ENCODE results near the gene TFAP2E.
A peak's percentile ranks its signal among the peaks of the same experiment; 100 is the strongest.

TFAP2E gene

GRCh38 chr1:35557611-35558373 is 15.3 kb upstream of the TFAP2E start, which contains the start of gene NCDN:
TSS of gene NCDN (plus strand) at chr1:35557799. CDS start at chr1:35558191, 392 bp downstream.
- no peaks in the 10 kb centered on the region for H3K27me3 ChIP-seq
- peak within 1 kb of the TSS; percentile 97 for H3K27ac ChIP-seq
- peak within 1 kb of the TSS; percentile 84 to 96 for H3K4me3 ChIP-seq (ENCODE audit: low read depth in 1 of 2, low read length in 1 of 2)
- peaks cover 43 to 52% of the 10 kb centered on the region in 2 experiments for H3K4me1 ChIP-seq (ENCODE audit: control insufficient read depth in 1 of 2, insufficient read depth in 1 of 2, low read depth in 1 of 2, low read length in 1 of 2)
- TF ChIP-seq CTCF (IDR thresholded peaks at IDR 0.05) = peak; percentile 20
- peaks cover 9% of the 10 kb centered on the region for H3K36me3 ChIP-seq
- no peaks in the 10 kb centered on the region for H3K9me3 ChIP-seq

- TF ChIP-seq CTCF (IDR thresholded peaks at IDR 0.05) = no peak
- no peaks in the 10 kb centered on the region for H3K27me3 ChIP-seq
- no peaks in the 10 kb centered on the region for H3K9me3 ChIP-seq
- peaks cover 4% of the 10 kb centered on the region for H3K36me3 ChIP-seq
- H3K4me1 ChIP-seq (ENCODE audit: control insufficient read depth in 1 of 2, insufficient read depth in 1 of 2, low read depth in 1 of 2, low read length in 1 of 2) = peaks cover 50 to 61% of the 10 kb centered on the region in 2 experiments
- H3K27ac ChIP-seq = peak overlapping the region; percentile 97
- peak overlapping the region; percentile 84 to 96 for H3K4me3 ChIP-seq (ENCODE audit: low read depth in 1 of 2, low read length in 1 of 2)
Measured at GRCh38 chr1:35558374-35559316, 14.5 kb upstream of the TFAP2E start.

DNA sequence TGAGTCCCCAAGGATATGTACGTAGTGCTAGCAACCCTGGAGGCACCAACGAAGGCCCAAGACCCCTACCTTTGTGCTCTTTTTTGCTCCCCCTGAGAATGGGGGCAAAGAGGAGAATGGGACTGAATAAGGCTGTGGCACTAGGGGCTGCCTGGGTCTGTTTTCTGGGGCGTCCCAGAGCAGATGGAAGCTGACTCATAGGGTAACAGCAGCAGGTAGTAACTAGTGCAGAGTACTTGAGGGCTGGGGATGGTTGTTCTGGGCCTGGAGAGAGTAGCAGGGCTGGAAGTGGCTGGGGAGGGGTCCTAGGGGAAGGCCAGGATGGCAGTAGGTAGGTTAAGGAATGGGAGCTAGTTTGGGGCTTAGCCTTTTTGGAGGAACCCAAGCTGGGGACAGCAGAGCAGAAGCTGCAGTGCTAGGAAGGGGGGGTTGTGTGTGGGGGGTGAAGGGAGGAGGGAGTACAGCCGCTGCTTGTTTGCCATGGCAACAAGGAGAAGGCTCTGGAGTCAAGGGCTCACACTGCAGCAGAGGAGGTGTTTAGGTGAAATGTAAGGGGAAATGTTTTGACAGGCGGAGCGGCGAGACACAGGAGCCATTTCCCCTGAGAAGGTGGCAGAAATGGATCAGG is 13.7 kb upstream of the TFAP2E start:
- Histone ChIP-seq H3K9me3 (no peaks in the 10 kb centered on the region), H3K27me3 (no peaks in the 10 kb centered on the region), H3K27ac (peak overlapping the region; percentile 56), H3K36me3 (no peaks in the 10 kb centered on the region), H3K4me1 (ENCODE audit: control insufficient read depth in 1 of 2, insufficient read depth in 1 of 2, low read depth in 1 of 2, low read length in 1 of 2) (peaks cover 56 to 69% of the 10 kb centered on the region in 2 experiments), H3K4me3 (ENCODE audit: low read depth in 1 of 2, low read length in 1 of 2) (no peak overlapping the region)
- TF ChIP-seq CTCF (IDR thresholded peaks at IDR 0.05) = no peak

DNA sequence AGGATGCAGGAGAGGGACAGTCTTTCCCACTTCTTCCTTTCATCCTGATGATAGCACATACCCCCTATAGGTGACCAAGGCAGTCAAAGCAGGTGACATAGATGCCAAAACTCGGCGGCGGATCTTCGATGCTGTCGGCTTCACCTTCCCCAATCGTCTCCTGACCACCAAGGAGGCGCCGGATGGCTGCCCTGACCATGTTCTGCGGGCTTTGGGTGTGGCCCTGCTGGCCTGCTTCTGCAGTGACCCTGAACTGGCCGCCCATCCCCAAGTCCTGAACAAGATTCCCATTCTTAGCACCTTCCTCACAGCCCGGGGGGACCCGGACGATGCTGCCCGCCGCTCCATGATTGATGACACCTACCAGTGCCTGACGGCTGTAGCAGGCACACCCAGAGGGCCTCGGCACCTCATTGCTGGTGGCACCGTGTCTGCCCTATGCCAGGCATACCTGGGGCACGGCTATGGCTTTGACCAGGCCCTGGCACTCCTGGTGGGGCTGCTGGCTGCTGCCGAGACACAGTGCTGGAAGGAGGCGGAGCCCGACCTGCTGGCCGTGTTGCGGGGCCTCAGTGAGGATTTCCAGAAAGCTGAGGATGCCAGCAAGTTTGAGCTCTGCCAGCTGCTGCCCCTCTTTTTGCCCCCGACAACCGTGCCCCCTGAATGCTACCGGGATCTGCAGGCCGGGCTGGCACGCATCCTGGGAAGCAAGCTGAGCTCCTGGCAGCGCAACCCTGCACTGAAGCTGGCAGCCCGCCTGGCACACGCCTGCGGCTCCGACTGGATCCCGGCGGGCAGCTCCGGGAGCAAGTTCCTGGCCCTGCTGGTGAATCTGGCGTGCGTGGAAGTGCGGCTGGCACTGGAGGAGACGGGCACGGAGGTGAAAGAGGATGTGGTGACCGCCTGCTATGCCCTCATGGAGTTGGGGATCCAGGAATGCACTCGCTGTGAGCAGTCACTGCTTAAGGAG is 12.6 kb upstream of the TFAP2E start:
- Histone ChIP-seq H3K27ac (no peak overlapping the region), H3K36me3 (no peaks in the 10 kb centered on the region), H3K4me3 (ENCODE audit: low read depth in 1 of 2, low read length in 1 of 2) (no peak overlapping the region), H3K4me1 (ENCODE audit: control insufficient read depth in 1 of 2, insufficient read depth in 1 of 2, low read depth in 1 of 2, low read length in 1 of 2) (peaks cover 57 to 67% of the 10 kb centered on the region in 2 experiments), H3K9me3 (no peaks in the 10 kb centered on the region), H3K27me3 (no peaks in the 10 kb centered on the region)
- no peak for TF ChIP-seq CTCF (IDR thresholded peaks at IDR 0.05)
